VCaP (cell line): ENCODE results near the gene CALML3.
A peak's percentile ranks its signal among the peaks of the same experiment; 100 is the strongest.

Experiments
- H3K27ac ChIP-seq: fragments of 450-650 bp; 2 replicates; pipeline ENCODE4 v1.5.1; 2017
- CTCF ChIP-seq: fragments of 450-650 bp; conservative IDR thresholded peaks from 2 replicates; pipeline ENCODE4 v1.5.1; 2017; ENCODE audit warnings: mild to moderate bottlenecking, moderate library complexity

CALML3 gene

GRCh38 chr10:5518143-5518542 lies 6.6 kb upstream of the CALML3 start:
- TF ChIP-seq CTCF: no peak

GRCh38 chr10:5519054-5519453 lies 5.7 kb upstream of the CALML3 start:
- peak overlapping the region; percentile 97 for H3K27ac ChIP-seq
- no peak for TF ChIP-seq CTCF

More at GRCh38 chr10:5518143-5518542, 6.6 kb upstream of the CALML3 start:
- peak overlapping the region; percentile 97 for H3K27ac ChIP-seq

- no peak overlapping the region for H3K27ac ChIP-seq
- TF ChIP-seq CTCF: no peak
Measured at GRCh38 chr10:5522913-5523560, 1.7 kb upstream of the CALML3 start.

- H3K27ac ChIP-seq: no peak overlapping the region
- no peak for TF ChIP-seq CTCF
Measured at GRCh38 chr10:5523796-5524574, 776 bp upstream of the CALML3 start.

GRCh38 chr10:5525561-5526341 lies 990 bp downstream of the CALML3 start:
- H3K27ac ChIP-seq: no peak overlapping the region
- no peak for TF ChIP-seq CTCF

GRCh38 chr10:5526691-5527331 lies 2.0 kb downstream of the CALML3 start:
- no peak overlapping the region for H3K27ac ChIP-seq
- TF ChIP-seq CTCF: no peak
